ENCODE measurements around the gene FAM219B. TPM values are rescaled to one million over a fixed set of nuclear protein-coding genes. Genes with fewer than 3 reads are reported as not detected.
"Not testable (repeated sequence)": the region's sequence is repeated elsewhere in the genome, so short reads cannot be mapped to it uniquely, and the experiment has no call there.

The FAM219B gene
- total RNA-seq, 2 experiments from 2014 or later: 21.5 to 26.8 TPM

DNA sequence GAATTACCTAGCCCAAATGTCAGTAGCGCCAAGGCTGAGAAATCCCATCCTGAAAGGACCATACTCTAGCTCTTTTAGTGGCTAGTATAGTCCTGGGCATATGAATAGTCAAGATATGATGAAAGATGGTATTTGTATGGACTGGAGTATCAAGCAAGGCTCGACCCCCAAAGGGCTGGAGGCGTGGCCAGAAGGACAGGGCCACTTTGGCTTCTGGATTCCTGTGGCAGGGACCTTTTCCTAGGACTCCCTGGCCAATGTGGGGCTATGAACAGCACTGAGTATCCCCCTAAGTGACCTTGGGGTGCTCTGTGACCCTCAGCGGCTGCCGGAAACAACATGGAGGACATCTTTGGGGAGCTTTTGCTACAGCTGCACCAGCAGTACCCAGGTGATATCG, 10.8 kb downstream of the FAM219B start:
- Histone ChIP-seq H3K27ac (ENCODE audit: low read depth in 1 of 2, low read length in 2 of 2) (peak overlapping the region in 1 of 2 donors; percentile 30), H3K4me3 (ENCODE audit: low read length) (no peak overlapping the region), H3K9me3 (ENCODE audit: control insufficient read depth in 1 of 2, insufficient read depth in 1 of 2, low read length in 2 of 2) (no peaks in the 10 kb centered on the region), H3K27me3 (ENCODE audit: control insufficient read depth in 1 of 2, insufficient read depth in 2 of 2, low read length in 2 of 2) (no peaks in the 10 kb centered on the region), H3K36me3 (ENCODE audit: insufficient read depth, low read length) (peaks cover 59% of the 10 kb centered on the region), H3K4me1 (ENCODE audit: insufficient read depth, low read length) (peaks cover 47% of the 10 kb centered on the region)
- no peaks in the 10 kb centered on the region for H3K9me3 Mint-ChIP-seq
- peak overlapping the region; percentile 70 for H3K27ac Mint-ChIP-seq
- DNase-seq (no peak), ATAC-seq (ENCODE audit: poor library complexity) (no peak)
- intact Hi-C loops (cut with DNase I, micrococcal nuclease): no loop called here
- POLR2A ChIA-PET: interaction anchor here (0.6 to 1.1 kb wide), 3 partner anchors 11 to 558 kb away, joined by 3 to 4 read pairs (median 3); partner anchors contain the start of gene FAM219B
- H3K36me3 Mint-ChIP-seq (ENCODE audit: low read depth): peaks cover 50% of the 10 kb centered on the region
- H3K4me1 Mint-ChIP-seq (ENCODE audit: low read depth): peaks cover 28% of the 10 kb centered on the region
- no peaks in the 10 kb centered on the region for H3K27me3 Mint-ChIP-seq
- TF ChIP-seq, protein P1, sequence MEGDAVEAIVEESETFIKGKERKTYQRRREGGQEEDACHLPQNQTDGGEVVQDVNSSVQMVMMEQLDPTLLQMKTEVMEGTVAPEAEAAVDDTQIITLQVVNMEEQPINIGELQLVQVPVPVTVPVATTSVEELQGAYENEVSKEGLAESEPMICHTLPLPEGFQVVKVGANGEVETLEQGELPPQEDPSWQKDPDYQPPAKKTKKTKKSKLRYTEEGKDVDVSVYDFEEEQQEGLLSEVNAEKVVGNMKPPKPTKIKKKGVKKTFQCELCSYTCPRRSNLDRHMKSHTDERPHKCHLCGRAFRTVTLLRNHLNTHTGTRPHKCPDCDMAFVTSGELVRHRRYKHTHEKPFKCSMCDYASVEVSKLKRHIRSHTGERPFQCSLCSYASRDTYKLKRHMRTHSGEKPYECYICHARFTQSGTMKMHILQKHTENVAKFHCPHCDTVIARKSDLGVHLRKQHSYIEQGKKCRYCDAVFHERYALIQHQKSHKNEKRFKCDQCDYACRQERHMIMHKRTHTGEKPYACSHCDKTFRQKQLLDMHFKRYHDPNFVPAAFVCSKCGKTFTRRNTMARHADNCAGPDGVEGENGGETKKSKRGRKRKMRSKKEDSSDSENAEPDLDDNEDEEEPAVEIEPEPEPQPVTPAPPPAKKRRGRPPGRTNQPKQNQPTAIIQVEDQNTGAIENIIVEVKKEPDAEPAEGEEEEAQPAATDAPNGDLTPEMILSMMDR (IDR thresholded peaks at IDR 0.05): no peak
- CTCF ChIA-PET: no interaction called here
- no peak overlapping the region for H3K4me3 Mint-ChIP-seq

DNA sequence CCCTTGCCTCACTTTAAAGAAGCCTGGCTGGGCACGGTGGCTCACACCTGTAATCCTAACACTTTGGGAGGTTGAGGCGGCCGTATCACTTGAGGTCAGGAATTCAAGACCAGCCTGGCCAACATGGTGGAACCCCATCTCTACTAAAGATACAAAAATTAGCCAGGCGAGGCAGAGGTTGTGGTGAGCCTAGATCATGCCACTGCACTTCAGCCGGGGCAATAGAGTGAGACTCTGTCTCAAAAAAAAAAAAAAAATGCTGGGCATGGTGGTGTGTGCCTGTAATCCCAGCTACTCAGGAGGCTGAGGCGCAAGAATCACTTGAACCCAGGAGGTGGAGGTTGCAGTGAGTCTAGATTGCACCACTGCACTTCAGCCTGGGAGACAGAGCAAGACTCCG, 12.3 kb downstream of the FAM219B start:
- peaks cover 38% of the 10 kb centered on the region for H3K4me1 Mint-ChIP-seq (ENCODE audit: low read depth)

DNA sequence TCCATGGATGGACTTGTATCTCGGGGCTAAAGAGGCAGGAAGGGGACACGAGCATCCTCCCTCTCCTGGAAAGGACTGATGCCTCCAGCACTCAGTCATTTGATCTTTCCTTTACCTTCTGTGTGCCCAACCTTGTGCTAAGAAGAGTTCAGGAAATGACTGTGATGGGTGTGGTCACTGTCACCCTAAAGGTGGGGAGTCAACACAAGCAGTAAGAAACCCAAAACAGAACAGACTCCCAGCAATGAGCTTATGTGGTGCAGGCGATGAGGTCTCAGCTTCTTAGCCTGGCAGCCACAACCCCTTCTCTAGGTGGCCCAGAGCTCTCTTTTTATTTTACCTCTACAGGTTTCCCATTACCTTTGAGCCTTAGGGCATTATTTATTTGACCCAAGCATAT, 13.0 kb downstream of the FAM219B start:
- Mint-ChIP-seq H3K27me3 (no peaks in the 10 kb centered on the region), H3K36me3 (ENCODE audit: low read depth) (peaks cover 38% of the 10 kb centered on the region), H3K27ac (peak overlapping the region; percentile 86), H3K4me3 (peak overlapping the region; percentile 70), H3K9me3 (no peaks in the 10 kb centered on the region), H3K4me1 (ENCODE audit: low read depth) (peaks cover 43% of the 10 kb centered on the region)
- peak in 12 of 14 experiments; percentile 24 to 88 (median 33) for DNase-seq
- intact Hi-C loops (cut with DNase I, micrococcal nuclease): loop anchor here (5.0 kb wide), 2 partner anchors 44 to 51 kb away; partner anchors contain the start of genes COX5A (in 1 of the 2) and ULK3 (in 1 of the 2)
- peak; percentile 68 for ATAC-seq (ENCODE audit: poor library complexity)
- no peak overlapping the region for H3K4me3 ChIP-seq (ENCODE audit: low read length)
- H3K36me3 ChIP-seq (ENCODE audit: insufficient read depth, low read length): peaks cover 41% of the 10 kb centered on the region
- H3K27ac ChIP-seq (ENCODE audit: low read depth in 1 of 2, low read length in 2 of 2): peak overlapping the region; percentile 5 to 75
- no peaks in the 10 kb centered on the region for H3K27me3 ChIP-seq (ENCODE audit: control insufficient read depth in 1 of 2, insufficient read depth in 2 of 2, low read length in 2 of 2)
- TF ChIP-seq, protein P1 (IDR thresholded peaks at IDR 0.05): no peak
- POLR2A ChIA-PET: interaction anchor here (0.6 to 2.6 kb wide), 14 partner anchors 8 to 116 kb away, joined by 3 to 21 read pairs (median 5); partner anchors contain the start of genes COX5A, CSK, FAM219B and SCAMP2
- H3K9me3 ChIP-seq (ENCODE audit: control insufficient read depth in 1 of 2, insufficient read depth in 1 of 2, low read length in 2 of 2): no peaks in the 10 kb centered on the region
- H3K4me1 ChIP-seq (ENCODE audit: insufficient read depth, low read length): peaks cover 68% of the 10 kb centered on the region
- CTCF ChIA-PET: interaction anchor here (1.3 to 1.6 kb wide), 2 partner anchors 8 to 122 kb away, joined by 4 to 8 read pairs; no protein-coding TSS in a partner anchor

More for the DNA sequence above, 12.3 kb downstream of the FAM219B start:
- peaks cover 48% of the 10 kb centered on the region for H3K36me3 ChIP-seq (ENCODE audit: insufficient read depth, low read length)
- not testable (repeated sequence) for DNase-seq; H3K27me3 ChIP-seq (ENCODE audit: control insufficient read depth in 1 of 2, insufficient read depth in 2 of 2, low read length in 2 of 2); H3K27ac Mint-ChIP-seq; ATAC-seq (ENCODE audit: poor library complexity); H3K9me3 ChIP-seq (ENCODE audit: control insufficient read depth in 1 of 2, insufficient read depth in 1 of 2, low read length in 2 of 2); H3K4me3 ChIP-seq (ENCODE audit: low read length); H3K4me3 Mint-ChIP-seq; H3K9me3 Mint-ChIP-seq; H3K27me3 Mint-ChIP-seq
- peaks cover 61% of the 10 kb centered on the region for H3K4me1 ChIP-seq (ENCODE audit: insufficient read depth, low read length)
- peaks cover 46% of the 10 kb centered on the region for H3K36me3 Mint-ChIP-seq (ENCODE audit: low read depth)
- ChIA-PET CTCF (interaction anchor here (0.6 to 1.3 kb wide), 3 partner anchors 12 to 123 kb away, joined by 3 to 4 read pairs (median 3); partner anchors contain the start of gene FAM219B), POLR2A (interaction anchor here (1.1 to 2.6 kb wide), 5 partner anchors 12 to 114 kb away, joined by 4 to 21 read pairs (median 6); partner anchors contain the start of gene FAM219B)
- intact Hi-C loops (cut with DNase I, micrococcal nuclease): loop anchor here (5.0 kb wide), 2 partner anchors 43 to 52 kb away; partner anchors contain the start of genes COX5A (in 1 of the 2) and ULK3 (in 1 of the 2)
- peak overlapping the region; percentile 5 to 52 for H3K27ac ChIP-seq (ENCODE audit: low read depth in 1 of 2, low read length in 2 of 2)
